Measurements from ENCODE around the gene SCNN1A. TPM values are rescaled to one million over a fixed set of nuclear protein-coding genes. Genes with fewer than 3 reads are reported as not detected.
A peak's percentile ranks its signal among the peaks of the same experiment; 100 is the strongest.

The SCNN1A gene
- total and polyA plus RNA-seq, 7 donors, result 0.82 to 169 (median 7.2) TPM

DNA sequence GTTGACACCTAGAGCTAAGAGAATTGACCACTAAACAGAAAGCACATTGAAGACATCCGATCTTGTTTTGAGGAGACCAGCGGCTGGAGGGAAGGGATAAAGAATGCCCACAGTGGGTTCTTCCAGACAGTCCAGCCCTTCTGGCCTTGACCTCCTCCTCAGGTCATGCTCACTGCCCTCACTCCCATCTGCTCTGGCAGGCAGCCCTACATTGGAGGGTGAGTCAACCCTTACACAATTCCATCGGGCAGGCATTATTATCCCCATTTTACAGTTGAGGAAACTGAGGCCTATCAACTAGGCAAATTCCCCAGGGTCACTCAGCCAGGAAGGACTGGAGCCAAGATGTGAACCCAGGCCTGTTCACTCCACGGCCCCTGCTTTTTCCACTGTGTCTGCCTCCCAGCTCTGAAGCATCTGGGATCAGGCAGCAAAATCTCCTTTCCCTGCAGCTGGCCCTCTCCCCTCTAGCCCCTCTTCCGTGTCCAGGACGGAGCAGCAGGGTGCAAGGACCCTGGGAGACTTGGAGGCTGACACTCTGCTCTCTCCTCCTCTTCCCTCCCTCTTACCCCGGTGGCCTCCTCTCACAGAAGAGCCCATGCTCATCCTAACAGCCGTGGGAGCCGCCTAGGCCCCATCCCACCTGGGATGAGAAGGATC, 5.3 kb downstream of the SCNN1A start:
- WGBS, 2 donors, result 76 to 89% methylated on average over 9 of the region's 9 CpGs
- Histone ChIP-seq H3K9me3 (no peaks in the 10 kb centered on the region), H3K27ac (peak overlapping the region in 3 of 4 donors; percentile 50 to 82 (median 78)), H3K4me1 (peaks cover 0 to 44% (median 19%) of the 10 kb centered on the region in 4 donors), H3K4me3 (no peak overlapping the region), H3K36me3 (no peaks in the 10 kb centered on the region), H3K27me3 (no peaks in the 10 kb centered on the region)
- no peak for DNase-seq
- TF ChIP-seq, protein P1, sequence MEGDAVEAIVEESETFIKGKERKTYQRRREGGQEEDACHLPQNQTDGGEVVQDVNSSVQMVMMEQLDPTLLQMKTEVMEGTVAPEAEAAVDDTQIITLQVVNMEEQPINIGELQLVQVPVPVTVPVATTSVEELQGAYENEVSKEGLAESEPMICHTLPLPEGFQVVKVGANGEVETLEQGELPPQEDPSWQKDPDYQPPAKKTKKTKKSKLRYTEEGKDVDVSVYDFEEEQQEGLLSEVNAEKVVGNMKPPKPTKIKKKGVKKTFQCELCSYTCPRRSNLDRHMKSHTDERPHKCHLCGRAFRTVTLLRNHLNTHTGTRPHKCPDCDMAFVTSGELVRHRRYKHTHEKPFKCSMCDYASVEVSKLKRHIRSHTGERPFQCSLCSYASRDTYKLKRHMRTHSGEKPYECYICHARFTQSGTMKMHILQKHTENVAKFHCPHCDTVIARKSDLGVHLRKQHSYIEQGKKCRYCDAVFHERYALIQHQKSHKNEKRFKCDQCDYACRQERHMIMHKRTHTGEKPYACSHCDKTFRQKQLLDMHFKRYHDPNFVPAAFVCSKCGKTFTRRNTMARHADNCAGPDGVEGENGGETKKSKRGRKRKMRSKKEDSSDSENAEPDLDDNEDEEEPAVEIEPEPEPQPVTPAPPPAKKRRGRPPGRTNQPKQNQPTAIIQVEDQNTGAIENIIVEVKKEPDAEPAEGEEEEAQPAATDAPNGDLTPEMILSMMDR (IDR thresholded peaks at IDR 0.05), result no peak
- TF ChIP-seq POLR2A (IDR thresholded peaks at IDR 0.05) (no peak), EP300 (IDR thresholded peaks at IDR 0.05) (no peak), POLR2AphosphoS5 (IDR thresholded peaks at IDR 0.05) (no peak)
- intact Hi-C loops (cut with DNase I), result no loop called here

DNA sequence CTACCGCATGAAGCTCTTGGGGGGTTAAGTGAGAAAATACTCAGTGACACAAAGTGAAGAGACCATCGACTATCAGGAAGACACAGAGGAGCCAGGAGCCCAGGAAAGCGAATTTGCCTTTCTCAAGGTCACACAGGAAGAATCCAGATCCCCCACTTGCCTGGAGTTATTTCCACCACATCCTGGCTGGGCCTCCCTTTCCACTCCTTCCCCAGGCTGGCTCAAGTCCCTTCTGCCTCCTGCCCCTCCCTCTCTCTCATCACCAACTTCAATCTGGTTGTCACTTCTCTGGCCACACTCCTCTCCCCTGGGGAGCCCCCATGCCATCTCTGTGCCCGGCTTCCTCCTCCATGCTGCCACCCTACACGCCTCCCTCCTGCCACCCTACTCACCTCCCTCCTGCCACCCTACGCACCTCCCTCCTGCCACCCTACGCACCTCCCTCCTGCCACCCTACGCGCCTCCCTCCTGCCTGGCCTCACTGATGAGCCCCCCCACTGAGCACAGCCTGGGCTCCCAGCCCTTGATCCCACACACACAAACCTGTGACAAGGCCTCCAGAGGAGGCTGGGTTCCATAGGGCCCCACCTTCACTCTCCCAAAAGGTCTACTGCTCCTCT, 6.3 kb downstream of the SCNN1A start:
- Histone ChIP-seq H3K4me1 (peaks cover 0 to 45% (median 23%) of the 10 kb centered on the region in 4 donors), H3K4me3 (no peak overlapping the region), H3K9me3 (no peaks in the 10 kb centered on the region), H3K27ac (peak overlapping the region in 2 of 4 donors; percentile 25 to 60), H3K36me3 (no peaks in the 10 kb centered on the region), H3K27me3 (no peaks in the 10 kb centered on the region)
- intact Hi-C loops (cut with DNase I), result no loop called here
- TF ChIP-seq EP300 (IDR thresholded peaks at IDR 0.05) (no peak), POLR2A (IDR thresholded peaks at IDR 0.05) (no peak), POLR2AphosphoS5 (IDR thresholded peaks at IDR 0.05) (no peak)
- TF ChIP-seq, protein P1 (IDR thresholded peaks at IDR 0.05), result no peak
- 71 to 83% methylated on average over 9 of the region's 9 CpGs for WGBS, 2 donors
- no peak for DNase-seq

DNA sequence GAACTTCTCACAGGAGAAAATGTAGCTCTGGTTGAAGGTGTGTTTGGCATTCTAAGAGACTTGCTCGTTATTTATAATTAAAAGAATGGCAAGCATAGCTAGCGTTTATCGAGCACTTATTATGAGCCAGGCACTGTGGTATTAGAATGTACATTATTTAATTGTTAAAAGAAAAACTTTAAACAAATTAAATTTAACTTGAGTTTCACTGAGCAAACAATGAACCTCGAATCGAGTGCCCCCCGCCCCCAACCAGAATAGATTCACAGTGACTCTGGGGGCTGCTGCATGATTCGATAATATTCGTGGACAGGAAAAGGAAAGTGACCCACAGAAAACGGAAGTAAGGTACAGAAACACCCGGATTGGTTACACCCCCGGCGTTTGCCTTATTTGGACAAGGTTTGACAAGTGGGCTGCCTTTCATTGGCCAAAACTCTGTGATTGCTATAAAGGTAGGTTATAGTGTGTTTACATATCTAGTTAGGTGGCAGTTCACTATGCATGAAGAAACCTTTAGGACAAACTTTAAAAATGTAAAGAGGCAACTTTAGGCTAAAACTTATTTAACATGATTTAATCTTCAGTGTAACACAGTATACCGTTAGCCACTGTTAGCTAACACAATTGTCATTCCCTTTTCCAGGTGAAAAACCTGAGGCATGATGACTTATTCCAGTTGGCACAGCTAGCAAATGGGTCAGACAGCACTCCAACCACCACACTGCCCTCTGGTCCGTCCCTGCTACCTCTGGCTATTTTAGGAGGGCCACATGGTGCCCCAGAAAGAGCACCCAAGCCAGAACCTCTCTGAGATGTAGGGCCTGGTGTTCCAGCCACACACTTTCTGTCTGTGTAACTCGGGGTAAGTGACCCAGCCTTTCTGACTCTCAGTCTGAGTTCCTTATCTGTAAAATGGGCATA, 7.1 kb downstream of the SCNN1A start:
- intact Hi-C loops (cut with DNase I), result loop anchor here (2.0 kb wide), 1 partner anchor 15 kb away; no protein-coding TSS in a partner anchor

More for the DNA sequence above, 7.1 kb downstream of the SCNN1A start:
- 60 to 61% methylated on average over 15 of the region's 15 CpGs for WGBS, 2 donors
- DNase-seq, result no peak
- Histone ChIP-seq H3K4me1 (peaks cover 0 to 48% (median 24%) of the 10 kb centered on the region in 4 donors), H3K27ac (peak overlapping the region; percentile 25 to 60 (median 32)), H3K9me3 (no peaks in the 10 kb centered on the region), H3K36me3 (no peaks in the 10 kb centered on the region), H3K27me3 (no peaks in the 10 kb centered on the region), H3K4me3 (no peak overlapping the region)
- TF ChIP-seq, protein P1 (IDR thresholded peaks at IDR 0.05), result no peak

Data from sigmoid colon (tissue), 7 donors.